ENCODE data around the gene CA12.

The CA12 gene

DNA sequence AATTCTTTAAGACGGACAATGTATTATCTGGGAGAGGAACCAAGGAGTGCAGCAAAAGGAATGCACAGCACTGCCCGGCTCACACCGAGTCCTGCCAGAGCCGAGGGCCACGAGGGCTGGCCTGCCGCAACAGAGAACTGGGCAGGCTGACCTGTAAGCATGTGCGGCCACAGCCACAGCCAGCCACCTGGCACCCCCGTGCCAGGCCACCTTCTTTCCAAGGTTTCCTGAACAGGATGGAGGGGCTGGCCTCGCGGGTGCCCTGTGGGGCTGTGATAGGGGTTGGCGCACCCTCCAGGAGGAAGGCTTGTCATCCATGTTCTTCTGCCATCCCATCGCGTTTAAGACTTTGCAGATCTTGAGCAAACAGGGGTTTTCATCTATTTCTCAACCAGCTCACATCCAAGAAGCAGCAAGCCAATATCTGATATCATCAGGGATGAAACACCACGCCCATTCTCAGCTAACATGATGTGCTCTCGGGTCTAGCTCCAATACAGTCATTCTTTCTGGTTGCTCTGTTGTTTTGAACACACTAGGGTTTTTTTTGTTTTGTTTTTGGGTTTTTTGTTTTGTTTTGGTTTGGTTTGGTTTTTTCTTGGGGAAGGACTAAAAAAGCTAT is 10.2 kb downstream of the CA12 start:
- TF ChIP-seq, protein P1, sequence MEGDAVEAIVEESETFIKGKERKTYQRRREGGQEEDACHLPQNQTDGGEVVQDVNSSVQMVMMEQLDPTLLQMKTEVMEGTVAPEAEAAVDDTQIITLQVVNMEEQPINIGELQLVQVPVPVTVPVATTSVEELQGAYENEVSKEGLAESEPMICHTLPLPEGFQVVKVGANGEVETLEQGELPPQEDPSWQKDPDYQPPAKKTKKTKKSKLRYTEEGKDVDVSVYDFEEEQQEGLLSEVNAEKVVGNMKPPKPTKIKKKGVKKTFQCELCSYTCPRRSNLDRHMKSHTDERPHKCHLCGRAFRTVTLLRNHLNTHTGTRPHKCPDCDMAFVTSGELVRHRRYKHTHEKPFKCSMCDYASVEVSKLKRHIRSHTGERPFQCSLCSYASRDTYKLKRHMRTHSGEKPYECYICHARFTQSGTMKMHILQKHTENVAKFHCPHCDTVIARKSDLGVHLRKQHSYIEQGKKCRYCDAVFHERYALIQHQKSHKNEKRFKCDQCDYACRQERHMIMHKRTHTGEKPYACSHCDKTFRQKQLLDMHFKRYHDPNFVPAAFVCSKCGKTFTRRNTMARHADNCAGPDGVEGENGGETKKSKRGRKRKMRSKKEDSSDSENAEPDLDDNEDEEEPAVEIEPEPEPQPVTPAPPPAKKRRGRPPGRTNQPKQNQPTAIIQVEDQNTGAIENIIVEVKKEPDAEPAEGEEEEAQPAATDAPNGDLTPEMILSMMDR (IDR thresholded peaks at IDR 0.05; ENCODE audit: insufficient read depth, low read depth, low read length, missing control alignments): no peak
- H3K4me3 ChIP-seq (ENCODE audit: low read length): no peak overlapping the region
- DNase-seq (ENCODE audit: low read depth): peak; percentile 90

DNA sequence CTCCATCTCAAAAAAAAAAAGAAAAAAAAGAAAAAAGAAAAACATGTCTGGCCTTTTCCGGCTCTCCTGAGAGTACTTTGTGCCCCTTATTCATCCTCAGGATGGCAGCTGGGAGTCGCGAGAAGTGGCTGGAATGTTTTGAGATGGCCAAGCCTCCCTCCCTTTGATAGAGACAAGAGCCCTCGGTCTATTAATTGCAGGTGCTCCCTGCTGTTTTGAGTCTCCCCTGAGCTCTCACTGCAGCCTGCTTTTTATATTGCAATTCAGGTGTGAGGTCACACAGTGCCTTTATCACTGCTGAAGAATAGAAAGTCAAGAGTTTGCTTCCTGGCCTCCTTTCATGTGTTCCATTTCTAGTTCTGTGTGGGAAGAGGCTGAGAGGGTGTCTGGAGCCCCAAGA is 10.9 kb downstream of the CA12 start:
- no peak overlapping the region for H3K4me3 ChIP-seq (ENCODE audit: low read length)
- DNase-seq (ENCODE audit: low read depth): no peak
- TF ChIP-seq, protein P1 (IDR thresholded peaks at IDR 0.05; ENCODE audit: insufficient read depth, low read depth, low read length, missing control alignments): no peak

DNA sequence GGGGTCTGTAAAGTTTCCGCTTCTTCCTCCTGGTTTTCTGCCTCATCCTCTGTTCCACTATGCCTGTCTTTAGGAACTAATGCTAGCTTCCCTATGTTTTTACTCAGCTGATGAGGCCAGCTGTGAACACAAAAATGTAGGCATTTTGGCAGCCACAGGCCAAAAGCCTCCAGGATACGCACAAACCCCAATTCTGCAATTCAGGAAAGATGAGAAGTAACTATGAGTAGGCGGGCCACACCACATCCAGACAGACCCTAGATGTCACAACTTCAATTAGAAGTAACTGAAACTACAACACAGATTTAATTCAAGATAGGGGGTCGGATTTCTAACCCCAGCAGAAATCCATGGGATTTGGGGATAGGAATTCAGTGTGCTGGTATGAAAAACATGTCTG is 11.9 kb downstream of the CA12 start:
- DNase-seq (ENCODE audit: low read depth): no peak
- H3K4me3 ChIP-seq (ENCODE audit: low read length): no peak overlapping the region
- TF ChIP-seq, protein P1 (IDR thresholded peaks at IDR 0.05; ENCODE audit: insufficient read depth, low read depth, low read length, missing control alignments): no peak

DNA sequence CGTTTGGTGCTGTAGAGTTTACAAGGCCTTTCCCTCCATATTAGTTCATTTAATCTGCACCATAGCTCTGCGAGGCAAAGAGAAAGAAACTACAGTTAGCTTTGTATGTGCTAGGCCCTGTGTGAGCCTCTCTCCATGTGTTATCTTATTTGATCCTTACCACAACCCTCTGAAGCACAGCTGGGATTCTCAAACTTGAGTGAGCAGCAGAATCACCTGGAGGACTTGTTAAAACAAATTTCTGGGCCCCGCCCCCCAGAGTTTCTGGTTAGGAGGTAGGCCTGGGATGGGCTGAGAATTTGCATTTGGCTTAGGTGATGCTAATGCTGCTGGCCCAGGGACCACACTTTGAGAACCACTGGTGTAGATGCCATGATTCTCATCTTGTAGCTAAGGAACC is 12.3 kb downstream of the CA12 start:
- TF ChIP-seq, protein P1 (IDR thresholded peaks at IDR 0.05; ENCODE audit: insufficient read depth, low read depth, low read length, missing control alignments): no peak

DNA sequence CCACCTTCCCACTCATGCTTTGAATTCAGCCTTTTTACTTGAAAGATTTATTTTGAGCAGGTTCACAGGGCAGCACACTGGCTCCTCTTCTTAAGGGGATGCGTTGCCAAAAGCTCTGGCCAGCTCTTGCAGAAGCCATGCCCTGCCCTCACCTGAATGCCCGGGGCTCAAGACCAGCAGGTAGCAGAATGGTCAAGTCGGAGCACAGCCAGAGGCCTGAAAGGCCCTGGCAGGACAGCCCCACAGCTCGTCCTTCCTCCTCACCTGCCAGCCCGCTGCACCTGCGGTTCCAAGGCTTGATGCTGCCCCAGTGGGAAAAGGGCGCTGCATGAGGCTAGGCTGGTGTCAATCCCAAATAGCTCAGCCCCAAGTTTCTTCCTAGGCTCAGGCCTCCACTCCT is 13.1 kb downstream of the CA12 start:
- TF ChIP-seq, protein P1 (IDR thresholded peaks at IDR 0.05; ENCODE audit: insufficient read depth, low read depth, low read length, missing control alignments): no peak
- no peak overlapping the region for H3K4me3 ChIP-seq (ENCODE audit: low read length)
- DNase-seq (ENCODE audit: low read depth): no peak

More for the DNA sequence above, 12.3 kb downstream of the CA12 start:
- H3K4me3 ChIP-seq (ENCODE audit: low read length): no peak overlapping the region
- peak; percentile 69 for DNase-seq (ENCODE audit: low read depth)

DNA sequence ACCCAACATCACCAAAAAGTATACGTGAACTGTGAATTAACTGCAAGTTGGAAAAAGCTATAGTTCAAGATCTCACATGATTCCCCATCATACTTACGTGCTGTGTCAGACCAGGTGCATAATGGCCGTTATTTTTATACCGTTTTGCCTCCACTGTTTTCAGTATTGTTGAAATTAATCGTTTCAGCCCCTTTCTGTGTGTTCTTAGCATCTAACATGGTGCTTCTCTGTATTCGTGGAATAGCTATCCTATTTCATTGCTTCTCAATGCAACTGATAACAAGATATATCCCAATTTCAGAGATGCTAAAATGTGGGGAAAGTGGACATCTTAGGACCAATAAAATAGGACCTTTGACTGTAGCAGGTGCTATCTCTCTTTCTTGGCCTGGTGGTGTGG is 13.7 kb downstream of the CA12 start:
- TF ChIP-seq, protein P1 (IDR thresholded peaks at IDR 0.05; ENCODE audit: insufficient read depth, low read depth, low read length, missing control alignments): no peak
- H3K4me3 ChIP-seq (ENCODE audit: low read length): no peak overlapping the region
- DNase-seq (ENCODE audit: low read depth): no peak

DNA sequence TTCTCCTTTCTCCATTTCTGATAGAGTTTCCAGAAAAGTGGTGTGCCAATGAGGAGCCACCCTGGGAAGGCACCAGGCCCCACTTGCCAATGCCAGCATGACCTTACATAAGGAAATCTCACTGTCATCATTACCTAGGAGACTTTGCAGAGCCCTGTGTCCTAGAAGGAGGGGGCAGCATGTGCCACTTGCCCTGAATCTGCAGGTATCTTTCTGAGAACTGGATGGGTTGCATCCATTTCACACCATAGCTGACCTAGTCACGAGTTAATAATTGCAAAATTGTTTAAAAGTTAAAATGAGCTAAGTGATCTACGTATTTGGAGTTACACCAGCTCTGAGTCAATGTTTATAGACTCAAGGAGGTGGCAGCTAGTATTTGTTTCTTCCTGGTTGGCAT is 14.3 kb downstream of the CA12 start:
- H3K4me3 ChIP-seq (ENCODE audit: low read length): no peak overlapping the region
- TF ChIP-seq, protein P1 (IDR thresholded peaks at IDR 0.05; ENCODE audit: insufficient read depth, low read depth, low read length, missing control alignments): no peak
- DNase-seq (ENCODE audit: low read depth): peak; percentile 81
